ENCODE results near the gene DLG2.

The DLG2 gene

DNA sequence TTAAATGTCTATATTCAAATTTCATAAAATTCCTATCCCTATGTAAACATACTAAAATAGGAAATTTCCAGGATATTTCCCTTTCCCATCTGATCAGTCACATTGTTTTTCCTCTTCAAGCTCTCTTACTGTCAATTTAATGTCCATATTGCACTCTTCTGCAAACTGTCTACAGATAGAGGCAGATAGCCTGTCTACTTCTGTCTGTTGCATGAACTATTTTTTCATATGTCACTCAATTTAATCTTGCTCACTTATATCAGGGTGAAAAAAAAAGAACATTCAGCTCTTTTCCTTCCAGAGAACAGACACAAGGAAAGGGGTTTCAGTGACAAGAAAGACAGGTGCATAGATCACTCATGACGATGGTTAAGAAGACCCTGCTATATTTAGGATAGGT is 1327.1 kb downstream of the DLG2 start:
- TF ChIP-seq EGR1 (IDR thresholded peaks at IDR 0.05), result no peak
- TF ChIP-seq YY1 (IDR thresholded peaks at IDR 0.05; ENCODE audit: low read depth), result no peak
- no peak for TF ChIP-seq TEAD4 (IDR thresholded peaks at IDR 0.05)
- TF ChIP-seq TAF1 (IDR thresholded peaks at IDR 0.05; ENCODE audit: low read depth), result no peak
- TF ChIP-seq FOXM1 (IDR thresholded peaks at IDR 0.05; ENCODE audit: borderline replicate concordance, low read depth), result no peak
- no peak for TF ChIP-seq CEBPB (IDR thresholded peaks at IDR 0.05)

DNA sequence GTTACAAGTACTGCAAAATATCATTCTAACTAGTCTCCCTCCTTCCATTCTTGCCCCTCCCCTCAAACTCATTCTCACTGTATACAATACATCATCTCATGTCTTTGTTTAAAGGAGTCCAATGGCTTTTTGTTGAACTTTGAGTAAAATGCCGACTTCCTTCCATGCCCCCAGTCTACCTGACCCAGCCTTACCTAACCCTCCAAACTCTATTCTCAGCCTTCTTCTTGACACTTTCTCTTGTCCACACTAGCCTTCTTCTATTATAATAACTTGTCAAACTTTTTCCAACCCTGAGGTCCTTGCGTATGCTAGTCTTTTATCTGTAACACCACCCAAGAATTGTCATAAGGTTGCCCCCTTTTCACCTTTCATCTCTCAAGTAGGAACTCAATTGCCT is 1329.6 kb downstream of the DLG2 start:
- TF ChIP-seq CREB1 (IDR thresholded peaks at IDR 0.05; ENCODE audit: low read depth), result no peak
- TF ChIP-seq TCF12 (IDR thresholded peaks at IDR 0.05; ENCODE audit: low read depth), result no peak
- no peak for TF ChIP-seq CEBPB (IDR thresholded peaks at IDR 0.05)
- no peak for TF ChIP-seq RAD21 (IDR thresholded peaks at IDR 0.05; ENCODE audit: low read depth)
- no peak for TF ChIP-seq EGR1 (IDR thresholded peaks at IDR 0.05)
- TF ChIP-seq, protein P1, sequence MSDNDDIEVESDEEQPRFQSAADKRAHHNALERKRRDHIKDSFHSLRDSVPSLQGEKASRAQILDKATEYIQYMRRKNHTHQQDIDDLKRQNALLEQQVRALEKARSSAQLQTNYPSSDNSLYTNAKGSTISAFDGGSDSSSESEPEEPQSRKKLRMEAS (IDR thresholded peaks at IDR 0.05), result no peak
- no peak for TF ChIP-seq NFIC (IDR thresholded peaks at IDR 0.05)
- no peak for TF ChIP-seq FOXM1 (IDR thresholded peaks at IDR 0.05; ENCODE audit: borderline replicate concordance, low read depth)
- TF ChIP-seq TAF1 (IDR thresholded peaks at IDR 0.05; ENCODE audit: low read depth), result no peak
- TF ChIP-seq TEAD4 (IDR thresholded peaks at IDR 0.05), result no peak
- no peak for TF ChIP-seq YY1 (IDR thresholded peaks at IDR 0.05; ENCODE audit: low read depth)
- TF ChIP-seq, protein P2, sequence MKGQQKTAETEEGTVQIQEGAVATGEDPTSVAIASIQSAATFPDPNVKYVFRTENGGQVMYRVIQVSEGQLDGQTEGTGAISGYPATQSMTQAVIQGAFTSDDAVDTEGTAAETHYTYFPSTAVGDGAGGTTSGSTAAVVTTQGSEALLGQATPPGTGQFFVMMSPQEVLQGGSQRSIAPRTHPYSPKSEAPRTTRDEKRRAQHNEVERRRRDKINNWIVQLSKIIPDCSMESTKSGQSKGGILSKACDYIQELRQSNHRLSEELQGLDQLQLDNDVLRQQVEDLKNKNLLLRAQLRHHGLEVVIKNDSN (IDR thresholded peaks at IDR 0.05), result no peak
- TF ChIP-seq, protein P3, sequence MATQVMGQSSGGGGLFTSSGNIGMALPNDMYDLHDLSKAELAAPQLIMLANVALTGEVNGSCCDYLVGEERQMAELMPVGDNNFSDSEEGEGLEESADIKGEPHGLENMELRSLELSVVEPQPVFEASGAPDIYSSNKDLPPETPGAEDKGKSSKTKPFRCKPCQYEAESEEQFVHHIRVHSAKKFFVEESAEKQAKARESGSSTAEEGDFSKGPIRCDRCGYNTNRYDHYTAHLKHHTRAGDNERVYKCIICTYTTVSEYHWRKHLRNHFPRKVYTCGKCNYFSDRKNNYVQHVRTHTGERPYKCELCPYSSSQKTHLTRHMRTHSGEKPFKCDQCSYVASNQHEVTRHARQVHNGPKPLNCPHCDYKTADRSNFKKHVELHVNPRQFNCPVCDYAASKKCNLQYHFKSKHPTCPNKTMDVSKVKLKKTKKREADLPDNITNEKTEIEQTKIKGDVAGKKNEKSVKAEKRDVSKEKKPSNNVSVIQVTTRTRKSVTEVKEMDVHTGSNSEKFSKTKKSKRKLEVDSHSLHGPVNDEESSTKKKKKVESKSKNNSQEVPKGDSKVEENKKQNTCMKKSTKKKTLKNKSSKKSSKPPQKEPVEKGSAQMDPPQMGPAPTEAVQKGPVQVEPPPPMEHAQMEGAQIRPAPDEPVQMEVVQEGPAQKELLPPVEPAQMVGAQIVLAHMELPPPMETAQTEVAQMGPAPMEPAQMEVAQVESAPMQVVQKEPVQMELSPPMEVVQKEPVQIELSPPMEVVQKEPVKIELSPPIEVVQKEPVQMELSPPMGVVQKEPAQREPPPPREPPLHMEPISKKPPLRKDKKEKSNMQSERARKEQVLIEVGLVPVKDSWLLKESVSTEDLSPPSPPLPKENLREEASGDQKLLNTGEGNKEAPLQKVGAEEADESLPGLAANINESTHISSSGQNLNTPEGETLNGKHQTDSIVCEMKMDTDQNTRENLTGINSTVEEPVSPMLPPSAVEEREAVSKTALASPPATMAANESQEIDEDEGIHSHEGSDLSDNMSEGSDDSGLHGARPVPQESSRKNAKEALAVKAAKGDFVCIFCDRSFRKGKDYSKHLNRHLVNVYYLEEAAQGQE (IDR thresholded peaks at IDR 0.05; ENCODE audit: low read depth), result no peak
- TF ChIP-seq EP300 (IDR thresholded peaks at IDR 0.05; ENCODE audit: borderline replicate concordance), result no peak
- TF ChIP-seq ZBTB7A (IDR thresholded peaks at IDR 0.05; ENCODE audit: low read depth), result no peak

DNA sequence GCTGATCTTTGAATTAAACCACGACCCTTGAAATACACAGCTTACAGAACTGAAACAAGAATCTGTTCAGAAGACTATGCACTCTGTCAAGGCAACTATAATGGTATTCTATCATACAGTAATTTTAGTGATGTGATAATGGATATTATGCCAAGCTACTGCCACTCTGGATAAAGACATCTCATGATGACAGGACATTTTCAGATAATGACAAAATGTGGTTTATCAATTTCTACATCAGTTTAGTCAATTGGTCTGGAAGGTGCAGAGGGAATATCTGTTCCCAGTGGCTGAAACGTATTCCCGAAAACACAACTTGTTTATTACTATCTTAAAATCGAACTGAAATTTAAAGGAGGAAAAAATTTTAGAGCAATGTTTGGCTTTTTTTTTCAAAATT is 1331.3 kb downstream of the DLG2 start:
- TF ChIP-seq CREB1 (IDR thresholded peaks at IDR 0.05; ENCODE audit: low read depth), result no peak
- no peak for TF ChIP-seq TEAD4 (IDR thresholded peaks at IDR 0.05)
- TF ChIP-seq, protein P3 (IDR thresholded peaks at IDR 0.05; ENCODE audit: low read depth), result no peak
- TF ChIP-seq, protein P1 (IDR thresholded peaks at IDR 0.05), result no peak
- TF ChIP-seq FOXM1 (IDR thresholded peaks at IDR 0.05; ENCODE audit: borderline replicate concordance, low read depth), result no peak
- no peak for TF ChIP-seq ZBTB7A (IDR thresholded peaks at IDR 0.05; ENCODE audit: low read depth)
- TF ChIP-seq EGR1 (IDR thresholded peaks at IDR 0.05), result no peak
- TF ChIP-seq TCF12 (IDR thresholded peaks at IDR 0.05; ENCODE audit: low read depth), result no peak
- TF ChIP-seq TAF1 (IDR thresholded peaks at IDR 0.05; ENCODE audit: low read depth), result no peak
- TF ChIP-seq RAD21 (IDR thresholded peaks at IDR 0.05; ENCODE audit: low read depth), result no peak
- no peak for TF ChIP-seq YY1 (IDR thresholded peaks at IDR 0.05; ENCODE audit: low read depth)
- TF ChIP-seq NFIC (IDR thresholded peaks at IDR 0.05), result no peak
- TF ChIP-seq EP300 (IDR thresholded peaks at IDR 0.05; ENCODE audit: borderline replicate concordance), result no peak
- TF ChIP-seq, protein P2 (IDR thresholded peaks at IDR 0.05), result no peak
- TF ChIP-seq CEBPB (IDR thresholded peaks at IDR 0.05), result no peak

DNA sequence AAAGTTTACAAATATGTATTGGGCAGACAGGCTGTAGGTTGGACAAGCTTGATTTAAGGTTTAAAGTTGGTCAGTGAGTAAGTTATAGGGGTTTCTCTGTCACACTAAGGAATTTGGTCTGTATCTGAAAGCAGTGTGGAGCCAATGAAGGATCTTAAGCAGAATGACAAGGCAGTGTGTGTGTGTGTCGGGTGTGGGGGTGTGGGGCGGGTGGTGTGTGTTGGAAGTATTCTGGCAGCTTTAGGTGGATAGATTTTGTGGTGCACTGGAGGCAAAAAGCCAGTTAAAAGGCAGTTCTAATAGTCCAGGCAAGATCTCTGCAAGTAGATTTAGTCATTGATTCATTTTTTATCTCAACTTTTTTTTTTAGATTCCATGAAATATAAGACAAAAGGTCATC is 1334.2 kb downstream of the DLG2 start:
- no peak for TF ChIP-seq CREB1 (IDR thresholded peaks at IDR 0.05; ENCODE audit: low read depth)

DNA sequence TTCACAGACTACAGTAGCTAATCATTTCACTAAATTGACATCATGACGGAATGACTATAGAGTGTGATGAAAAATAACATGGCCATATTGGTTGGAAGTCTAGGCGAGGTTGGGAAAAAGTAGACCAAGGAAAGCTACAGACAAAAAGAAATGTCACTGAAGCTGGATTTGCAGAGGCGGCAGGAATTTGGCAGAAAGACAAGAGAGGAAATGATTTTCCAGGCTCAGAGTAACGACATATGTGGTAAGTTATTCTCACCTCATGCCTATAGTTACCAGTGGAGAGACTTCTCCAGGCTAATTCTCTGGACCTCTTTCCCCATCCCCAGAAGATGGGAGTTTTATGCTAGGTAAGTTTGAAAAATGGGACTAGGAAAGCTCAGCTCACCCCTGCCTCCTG is 1335.1 kb downstream of the DLG2 start:
- TF ChIP-seq, protein P1 (IDR thresholded peaks at IDR 0.05), result no peak
- no peak for TF ChIP-seq RAD21 (IDR thresholded peaks at IDR 0.05; ENCODE audit: low read depth)
- TF ChIP-seq EP300 (IDR thresholded peaks at IDR 0.05; ENCODE audit: borderline replicate concordance), result no peak

DNA sequence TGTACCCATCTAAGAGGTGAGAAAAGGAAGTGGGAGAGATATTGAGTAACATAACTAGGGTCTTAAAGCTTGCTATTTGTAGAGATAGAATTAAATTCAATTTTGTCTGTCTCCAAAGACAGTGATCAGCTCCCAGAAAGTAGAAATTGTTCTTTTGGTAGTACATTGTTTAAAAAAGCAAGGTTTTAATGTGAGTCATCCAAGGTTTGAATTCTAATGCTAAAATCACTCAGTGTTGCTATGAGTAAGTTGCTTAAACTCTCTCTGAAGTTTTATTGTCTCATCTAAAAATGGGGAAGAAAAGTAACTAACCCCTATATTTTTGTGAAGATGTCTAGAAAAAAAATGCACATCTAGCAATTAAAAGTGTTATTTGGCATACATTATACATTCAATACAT is 1336.5 kb downstream of the DLG2 start:
- TF ChIP-seq, protein P3 (IDR thresholded peaks at IDR 0.05; ENCODE audit: low read depth), result no peak
- TF ChIP-seq CEBPB (IDR thresholded peaks at IDR 0.05), result no peak
- TF ChIP-seq EP300 (IDR thresholded peaks at IDR 0.05; ENCODE audit: borderline replicate concordance), result no peak
- TF ChIP-seq FOXM1 (IDR thresholded peaks at IDR 0.05; ENCODE audit: borderline replicate concordance, low read depth), result no peak
- no peak for TF ChIP-seq NFIC (IDR thresholded peaks at IDR 0.05)
- no peak for TF ChIP-seq ZBTB7A (IDR thresholded peaks at IDR 0.05; ENCODE audit: low read depth)
- no peak for TF ChIP-seq CREB1 (IDR thresholded peaks at IDR 0.05; ENCODE audit: low read depth)
